HG03196 (cell line): Measurements from ENCODE around the gene ZNF776.
A peak's percentile ranks its signal among the peaks of the same experiment; 100 is the strongest.
"Not testable (repeated sequence)": the region's sequence is repeated elsewhere in the genome, so short reads cannot be mapped to it uniquely, and the experiment has no call there.

Experiments used
- ATAC-seq: cut with Tn5 transposase; IDR thresholded peaks from one replicate; pipeline ENCODE4 v1.9.1; 2021; ENCODE audit not compliant: unreplicated experiment

Gene ZNF776

DNA sequence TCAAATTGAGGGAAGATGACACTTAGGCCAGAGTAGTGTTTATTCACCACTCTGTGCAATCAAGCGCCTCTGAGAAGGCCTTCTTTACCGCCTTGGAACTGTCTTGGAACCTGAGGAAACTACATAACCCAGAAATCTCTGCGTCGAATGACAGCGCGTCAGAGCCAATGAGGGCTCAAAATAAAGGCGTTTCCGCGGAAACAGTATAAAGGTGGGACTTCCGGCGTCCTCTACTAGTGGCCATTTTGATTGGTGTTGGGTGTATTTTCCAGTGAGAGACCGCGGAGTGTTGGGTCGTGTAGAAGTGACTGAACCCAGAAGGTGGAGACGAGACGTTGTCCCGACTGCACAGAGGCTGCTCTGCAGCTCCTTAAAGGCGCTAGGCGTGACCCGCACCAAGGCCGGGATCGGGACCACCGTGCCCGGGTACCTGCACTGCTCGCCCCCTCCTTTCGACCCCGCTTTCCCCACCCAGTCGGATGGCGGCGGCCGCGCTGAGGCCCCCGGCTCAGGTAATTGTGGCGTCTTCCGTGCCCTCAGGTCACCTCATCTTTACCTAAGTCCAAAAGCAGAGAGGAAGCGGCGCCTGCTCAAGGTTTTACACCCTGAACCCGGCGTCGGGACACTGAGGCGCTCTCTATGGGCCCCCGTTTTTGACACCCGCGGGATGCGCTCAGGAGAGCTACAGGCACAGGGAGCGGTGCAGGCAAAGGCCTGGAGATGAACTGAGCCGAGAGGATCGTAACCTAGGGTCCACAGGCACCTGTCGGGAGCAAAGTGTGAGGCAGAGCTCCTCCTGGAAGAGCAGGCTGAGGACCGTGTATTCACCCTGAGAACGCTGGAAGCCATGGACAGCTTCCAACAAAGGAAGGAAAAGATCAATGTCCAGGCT, at the start of gene ZNF776:
Gene ZNF776 (plus strand): TSS at position 236 of the 892 bp plus-strand sequence. CDS start 244 bp downstream, at position 480.
- ATAC-seq = peak; percentile 98

DNA sequence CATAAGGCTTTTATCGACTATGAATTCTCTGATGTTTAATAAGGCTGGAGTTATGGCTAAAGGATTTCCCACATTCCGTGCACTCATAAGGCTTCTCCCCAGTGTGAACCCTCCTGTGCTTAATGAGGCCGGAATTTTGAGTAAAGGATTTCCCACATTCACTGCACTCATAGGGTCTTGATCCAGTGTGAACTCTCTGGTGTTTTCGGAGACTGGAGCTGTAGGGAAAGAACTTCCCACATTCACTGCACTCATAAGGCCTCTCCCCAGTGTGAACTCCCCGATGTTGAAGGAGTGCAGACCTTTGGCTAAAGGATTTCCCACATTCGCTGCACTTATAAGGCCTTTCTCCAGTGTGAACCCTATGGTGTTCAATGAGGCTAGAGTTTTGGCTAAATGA, 45.0 kb upstream of the ZNF776 start:
- ATAC-seq = no peak

DNA sequence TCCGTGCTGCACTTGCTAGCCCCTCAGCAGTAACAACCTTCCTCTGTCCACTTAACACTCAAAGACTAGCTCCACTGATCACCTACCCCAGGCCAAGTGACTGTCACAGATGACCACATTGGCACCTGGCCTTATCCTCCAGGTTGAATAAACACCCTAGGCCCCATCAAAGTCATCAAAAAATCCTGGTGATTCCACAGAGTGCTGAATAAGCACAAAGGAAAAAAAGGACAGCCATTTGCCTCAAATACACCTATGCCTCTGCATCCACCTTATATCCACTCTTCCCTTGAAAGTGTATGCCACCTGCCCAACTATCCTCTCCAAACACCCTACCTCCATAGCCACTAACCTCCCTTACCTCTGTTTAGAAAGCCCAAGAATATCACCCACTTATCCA, 40.3 kb upstream of the ZNF776 start:
- ATAC-seq = no peak

DNA sequence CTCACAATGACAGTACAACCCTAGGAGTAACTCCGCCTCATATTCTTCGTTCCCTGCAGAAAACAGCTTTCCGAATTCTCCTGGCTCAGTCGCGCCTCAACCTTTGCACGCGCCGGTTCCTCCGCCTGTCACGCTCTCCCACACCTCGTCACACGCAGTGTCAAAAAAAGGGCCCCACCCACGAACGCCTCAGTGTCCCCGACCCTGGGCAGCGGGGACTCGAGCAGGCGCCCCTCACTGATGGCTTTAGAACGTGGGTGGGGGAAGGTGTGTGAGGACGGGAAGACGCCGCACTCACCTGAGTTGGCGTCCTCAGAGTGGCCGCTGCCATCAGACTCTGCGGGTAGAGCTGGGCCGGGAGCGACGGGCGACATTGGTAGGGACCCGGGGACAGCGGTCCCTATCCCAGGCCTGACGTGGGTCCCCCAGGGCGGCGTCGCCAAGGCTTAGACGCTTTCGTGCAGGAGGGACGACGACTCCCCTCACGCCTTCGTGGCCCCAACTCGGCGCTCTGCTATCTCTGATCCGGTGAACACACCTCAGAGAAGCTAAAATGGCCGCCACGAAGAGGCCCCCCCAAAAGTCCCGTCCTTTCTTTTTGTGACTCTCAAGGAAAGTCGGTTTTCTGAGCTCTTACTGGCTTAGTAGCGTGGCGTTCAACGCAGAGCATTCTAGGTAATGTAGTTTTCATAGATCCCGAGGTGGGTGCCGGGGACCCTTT, 37.8 kb upstream of the ZNF776 start, which contains the start of gene ZNF154:
Gene ZNF154 (minus strand): TSS at position 564 of the 721 bp plus-strand sequence. CDS start 233 bp downstream, at position 331.
- ATAC-seq = no peak

DNA sequence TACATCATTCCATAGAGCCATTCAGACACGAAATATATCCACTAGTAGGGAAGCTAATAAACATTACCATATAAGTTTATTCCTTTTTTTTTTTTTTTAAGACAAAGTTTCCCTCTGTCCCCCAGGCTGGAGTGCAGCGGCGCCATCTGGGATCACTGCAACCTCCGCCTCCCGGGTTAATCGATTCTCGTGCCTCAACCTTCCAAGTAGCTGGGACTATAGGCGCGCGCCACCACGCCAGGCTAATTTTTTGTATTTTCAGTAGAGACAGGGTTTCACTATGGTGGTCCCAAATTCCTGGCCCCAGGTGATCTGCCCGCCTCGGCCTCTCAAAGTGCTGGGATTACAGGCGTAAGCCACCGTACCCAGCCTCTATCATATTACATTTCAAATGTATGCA, 37.0 kb upstream of the ZNF776 start:
- ATAC-seq = no peak

- ATAC-seq = no peak
These were observed 34.4 kb upstream of the ZNF776 start for GRCh38 chr19:57712222-57712621.

GRCh38 chr19:57719424-57719823, 27.2 kb upstream of the ZNF776 start:
- no peak for ATAC-seq

- no peak for ATAC-seq
These were observed 26.6 kb upstream of the ZNF776 start for GRCh38 chr19:57719901-57720519.

- no peak for ATAC-seq
These were observed 25.7 kb upstream of the ZNF776 start for GRCh38 chr19:57720878-57721277.

DNA sequence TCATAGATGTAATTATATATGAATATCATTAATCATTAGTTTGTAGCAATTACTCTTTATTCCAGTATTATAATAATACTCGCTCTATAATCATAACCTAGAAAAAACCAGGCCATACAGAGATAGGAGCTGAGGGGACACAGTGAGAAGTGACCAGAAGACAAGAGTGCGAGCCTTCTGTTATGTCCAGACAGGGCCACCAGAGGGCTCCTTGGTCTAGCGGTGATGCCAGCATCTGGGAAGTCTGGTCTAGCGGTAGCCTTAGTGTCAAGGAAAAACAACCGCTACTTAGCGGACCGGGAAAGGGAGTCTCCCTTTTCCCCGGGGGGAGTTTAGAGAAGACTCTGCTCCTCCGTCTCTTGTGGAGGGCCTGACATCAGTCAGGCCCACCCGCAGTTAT, 8.3 kb upstream of the ZNF776 start:
- ATAC-seq = not testable (repeated sequence)

- not testable (repeated sequence) for ATAC-seq
These were observed 7.8 kb upstream of the ZNF776 start for GRCh38 chr19:57738770-57739169.

GRCh38 chr19:57747472-57747807, 825 bp downstream of the ZNF776 start:
- ATAC-seq = no peak

- ATAC-seq = no peak
These were observed 1.4 kb downstream of the ZNF776 start for GRCh38 chr19:57748029-57748428.

GRCh38 chr19:57754091-57754673, 7.6 kb downstream of the ZNF776 start:
- ATAC-seq = no peak

- no peak for ATAC-seq
These were observed 8.4 kb downstream of the ZNF776 start for GRCh38 chr19:57755031-57755430.

DNA sequence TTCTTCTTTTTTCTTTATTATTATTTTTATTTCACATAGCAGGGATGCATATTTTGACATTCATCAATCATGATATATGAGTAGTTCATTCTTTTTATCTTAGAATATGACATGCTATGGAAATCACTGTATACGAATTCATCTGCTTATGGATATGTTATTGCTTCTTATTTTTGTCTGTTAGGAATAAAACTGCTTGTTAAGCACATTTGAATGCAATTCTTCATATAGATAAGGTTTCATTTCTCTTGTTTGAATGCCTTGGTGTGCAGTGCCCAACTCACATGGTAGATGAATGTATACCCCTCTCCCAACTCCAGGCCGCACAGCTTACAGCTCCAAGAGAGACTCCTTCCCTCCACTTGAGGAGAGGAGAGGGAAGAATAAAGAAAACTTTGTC, 11.3 kb downstream of the ZNF776 start:
- ATAC-seq = no peak

- no peak for ATAC-seq
These were observed 12.5 kb downstream of the ZNF776 start for GRCh38 chr19:57759096-57759495.

DNA sequence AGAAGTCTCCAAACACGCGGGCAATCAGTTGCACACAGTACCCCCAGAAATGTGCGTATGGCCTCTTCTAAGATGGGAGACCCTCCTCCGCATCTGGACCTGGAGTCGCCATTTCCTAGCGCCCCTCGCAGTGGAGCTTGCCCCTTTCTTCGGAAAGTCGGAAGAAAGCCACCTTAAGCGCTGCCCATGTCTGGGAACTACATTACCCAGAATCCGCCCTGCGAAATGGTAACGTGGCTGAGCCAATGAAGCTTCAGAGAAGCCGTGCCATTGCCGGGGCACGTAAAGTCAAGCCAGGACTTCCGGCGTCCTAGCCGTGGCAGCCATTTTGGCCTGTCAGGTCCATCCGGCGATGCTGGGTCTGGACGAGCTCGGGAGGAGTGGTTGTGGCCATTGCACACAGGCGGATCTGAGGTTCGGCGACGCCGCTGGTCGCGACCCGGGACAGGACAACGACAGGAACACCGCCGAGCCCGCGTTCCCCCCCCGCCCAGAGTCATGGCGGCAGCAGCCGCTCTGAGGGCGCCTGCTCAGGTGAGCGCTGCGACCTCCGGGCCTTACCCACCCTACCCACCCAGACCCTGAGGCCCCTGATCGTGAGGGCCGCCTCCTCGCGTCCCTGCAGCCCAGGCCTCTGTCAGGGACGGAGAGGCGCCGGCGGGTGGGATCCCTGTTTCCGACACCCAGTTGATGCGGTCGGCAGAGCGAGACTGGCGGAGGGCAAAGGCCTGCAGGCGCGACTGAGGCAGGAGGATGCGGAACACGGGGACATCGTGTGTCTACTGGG, 22.9 kb downstream of the ZNF776 start, which contains the start of gene ZNF586:
Gene ZNF586 (plus strand): TSS at position 332 of the 787 bp plus-strand sequence. CDS start 167 bp downstream, at position 499.
- peak; percentile 99 for ATAC-seq

- no peak for ATAC-seq
These were observed 24.8 kb downstream of the ZNF776 start for GRCh38 chr19:57771417-57771816.

GRCh38 chr19:57773488-57773887, 26.9 kb downstream of the ZNF776 start:
- ATAC-seq = no peak
